ENCODE results near the gene SMIM41.

- TF ChIP-seq, protein P1, sequence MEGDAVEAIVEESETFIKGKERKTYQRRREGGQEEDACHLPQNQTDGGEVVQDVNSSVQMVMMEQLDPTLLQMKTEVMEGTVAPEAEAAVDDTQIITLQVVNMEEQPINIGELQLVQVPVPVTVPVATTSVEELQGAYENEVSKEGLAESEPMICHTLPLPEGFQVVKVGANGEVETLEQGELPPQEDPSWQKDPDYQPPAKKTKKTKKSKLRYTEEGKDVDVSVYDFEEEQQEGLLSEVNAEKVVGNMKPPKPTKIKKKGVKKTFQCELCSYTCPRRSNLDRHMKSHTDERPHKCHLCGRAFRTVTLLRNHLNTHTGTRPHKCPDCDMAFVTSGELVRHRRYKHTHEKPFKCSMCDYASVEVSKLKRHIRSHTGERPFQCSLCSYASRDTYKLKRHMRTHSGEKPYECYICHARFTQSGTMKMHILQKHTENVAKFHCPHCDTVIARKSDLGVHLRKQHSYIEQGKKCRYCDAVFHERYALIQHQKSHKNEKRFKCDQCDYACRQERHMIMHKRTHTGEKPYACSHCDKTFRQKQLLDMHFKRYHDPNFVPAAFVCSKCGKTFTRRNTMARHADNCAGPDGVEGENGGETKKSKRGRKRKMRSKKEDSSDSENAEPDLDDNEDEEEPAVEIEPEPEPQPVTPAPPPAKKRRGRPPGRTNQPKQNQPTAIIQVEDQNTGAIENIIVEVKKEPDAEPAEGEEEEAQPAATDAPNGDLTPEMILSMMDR (conservative IDR thresholded peaks at IDR 0.05; ENCODE audit: low read length): no peak
- TF ChIP-seq EZH2phosphoT487 (IDR thresholded peaks at IDR 0.05; ENCODE audit: borderline replicate concordance): no peak
Observed at GRCh38 chr12:52151837-52152783, 72.6 kb downstream of the SMIM41 start.
